Midbrain (tissue), 1 donor: ENCODE data around the gene TMEM140.
"Not testable (repeated sequence)": the region's sequence is repeated elsewhere in the genome, so short reads cannot be mapped to it uniquely, and the experiment has no call there.

Experiments
- DNase-seq: peaks from one replicate; lab custom pipeline; 2025; lab: John Stamatoyannopoulos, UW

TMEM140 gene

DNA sequence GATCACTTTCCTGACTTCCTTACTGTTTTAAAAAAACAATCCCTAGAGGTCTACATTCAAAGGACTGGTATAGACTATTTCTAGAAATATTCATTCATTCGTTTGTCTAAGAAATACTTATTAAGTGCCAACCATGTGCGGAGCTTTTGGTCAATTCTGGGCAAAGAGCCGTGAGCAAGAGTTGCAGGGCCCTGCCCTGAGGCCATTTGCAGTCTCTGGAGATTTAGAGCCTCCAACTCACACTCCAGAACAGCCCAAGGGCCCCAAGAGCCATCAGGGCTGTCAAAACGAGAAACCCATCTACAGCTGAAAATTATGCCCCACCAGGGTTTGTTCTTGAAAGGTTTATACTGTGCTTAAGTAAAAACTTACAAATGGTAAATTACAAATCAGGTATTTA is 47.3 kb downstream of the TMEM140 start:
- no peak for DNase-seq

DNA sequence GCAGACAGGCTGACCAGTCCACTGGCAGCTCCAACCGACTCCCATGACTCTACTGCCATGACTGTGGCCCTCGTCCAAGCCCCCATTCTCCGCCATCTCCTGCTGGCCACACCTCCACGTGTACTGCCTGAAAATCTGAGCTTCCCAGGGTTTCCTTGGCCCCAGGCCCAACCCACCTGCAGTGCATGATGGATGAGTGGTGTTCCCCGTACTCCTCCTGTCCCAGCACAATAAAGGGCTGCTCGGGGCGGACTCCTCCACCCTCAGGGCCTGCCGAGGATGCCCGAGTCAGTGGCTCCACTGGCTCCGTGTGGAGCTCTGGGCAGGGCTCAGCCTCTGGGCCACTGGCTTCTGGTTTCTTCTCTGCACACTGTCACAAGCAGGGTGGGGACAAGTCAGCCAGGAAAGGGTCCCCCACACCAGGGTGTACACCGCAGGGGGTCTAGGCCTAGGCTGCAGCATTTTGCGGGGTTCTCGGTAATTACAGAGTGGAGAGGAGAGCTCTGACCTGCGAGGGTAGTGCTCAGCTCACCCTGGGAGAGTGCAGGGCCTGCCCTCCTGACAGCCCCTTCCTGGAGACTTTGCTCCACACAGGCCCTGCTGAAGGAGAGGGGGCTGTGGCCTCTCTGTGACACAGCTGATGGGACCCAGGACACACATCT is 48.2 kb downstream of the TMEM140 start:
- no peak for DNase-seq

DNA sequence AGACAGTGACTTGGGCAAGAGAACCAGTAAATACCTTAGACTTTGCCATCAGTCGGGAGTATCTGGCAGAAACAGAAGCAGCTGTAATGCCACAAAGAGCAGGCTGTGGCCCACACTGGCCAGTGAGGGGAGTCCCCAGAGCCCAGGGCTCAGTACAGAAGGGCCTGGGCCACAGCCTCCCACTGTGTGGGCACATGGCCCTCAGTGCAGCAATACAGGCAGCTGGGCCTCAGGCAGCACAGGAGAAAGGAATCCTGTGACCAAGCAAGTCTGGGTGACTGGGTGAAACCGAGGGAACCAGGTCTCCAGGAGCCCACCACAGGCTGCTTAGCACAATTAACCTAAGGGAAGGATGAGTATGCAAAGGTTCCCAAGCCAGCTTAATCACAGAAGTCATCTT is 49.5 kb downstream of the TMEM140 start:
- no peak for DNase-seq

DNA sequence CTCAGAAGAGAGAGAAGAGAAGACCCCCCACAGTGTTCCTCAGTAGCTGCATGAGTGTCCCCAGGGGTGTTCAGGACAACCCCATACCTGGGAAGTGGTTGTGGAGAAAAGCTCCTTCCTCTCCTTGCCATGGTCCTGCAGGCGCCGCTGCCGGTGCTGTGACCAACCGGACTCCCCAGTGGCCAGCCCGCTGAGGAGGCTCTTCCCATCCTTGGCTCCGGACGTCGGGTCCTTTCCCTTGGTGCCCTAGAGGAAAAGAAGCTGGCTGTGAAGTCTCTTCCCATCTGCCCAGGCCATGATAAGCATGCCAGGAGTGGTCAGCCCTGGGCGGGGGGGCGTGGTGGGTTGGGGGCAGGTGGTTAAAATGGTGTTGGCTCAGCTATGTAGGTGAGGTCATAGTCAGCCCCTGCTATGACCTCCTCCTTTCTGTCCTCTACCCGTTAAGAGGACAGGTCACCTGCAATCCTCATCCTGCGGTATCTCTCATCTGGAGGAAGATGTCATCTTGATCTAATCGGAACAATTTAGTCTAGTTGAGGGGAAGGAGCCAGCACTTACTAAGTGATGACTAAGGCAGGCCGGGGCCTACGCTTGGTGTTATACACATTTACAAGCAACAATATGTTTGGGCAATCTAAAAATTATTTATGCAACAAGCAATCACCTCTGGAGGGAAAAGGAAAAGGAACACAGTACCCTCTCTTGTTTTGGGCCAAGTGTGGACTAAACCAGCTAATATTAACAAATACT is 50.2 kb downstream of the TMEM140 start:
- DNase-seq: no peak

GRCh38 chr7:135199439-135199838 is 51.6 kb downstream of the TMEM140 start:
- no peak for DNase-seq

DNA sequence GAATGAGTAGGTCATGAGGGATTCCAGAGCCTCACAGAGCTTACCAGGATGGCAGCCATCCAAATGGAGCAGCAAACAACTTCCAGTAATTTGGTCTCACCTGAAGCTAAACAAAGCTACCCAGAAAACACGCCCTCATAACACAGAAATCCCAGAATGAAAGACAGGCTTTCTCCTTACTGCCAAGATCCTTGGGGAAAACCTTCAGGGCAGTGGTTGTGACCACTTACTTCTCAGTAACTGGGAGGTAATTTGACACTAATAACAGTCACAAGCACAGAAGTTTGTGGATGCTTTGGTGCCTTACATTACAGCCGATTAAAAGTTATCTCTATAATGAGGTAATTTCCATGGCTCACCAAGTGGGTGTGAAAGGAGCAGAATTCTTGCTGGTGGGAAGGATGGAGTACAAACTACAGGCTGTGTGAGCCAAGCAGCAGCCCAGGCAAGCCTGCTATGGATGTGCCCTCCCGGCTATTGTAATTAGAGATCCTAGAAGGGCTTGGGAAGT is 53.0 kb downstream of the TMEM140 start:
- no peak for DNase-seq

DNA sequence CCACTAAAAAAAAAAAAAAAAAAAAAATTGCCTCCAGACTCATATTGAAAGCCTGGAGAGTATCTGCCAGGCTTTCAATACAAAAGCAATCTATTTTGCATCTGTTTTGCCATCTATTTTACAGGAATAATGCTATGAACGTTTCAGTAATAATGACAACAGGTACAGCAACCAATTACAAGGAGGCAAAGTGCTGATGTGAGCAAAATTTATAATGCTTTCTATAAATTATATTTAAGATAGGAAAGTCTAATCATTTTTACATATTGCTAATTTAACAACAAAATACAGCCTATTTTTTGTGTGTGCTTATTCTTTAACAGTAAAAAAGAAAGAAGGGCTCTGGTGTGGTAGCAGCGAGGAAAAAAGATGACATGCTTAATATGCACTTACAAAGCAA is 53.5 kb downstream of the TMEM140 start:
- DNase-seq: no peak

- no peak for DNase-seq
Measured at GRCh38 chr7:135204341-135204749, 56.5 kb downstream of the TMEM140 start.

DNA sequence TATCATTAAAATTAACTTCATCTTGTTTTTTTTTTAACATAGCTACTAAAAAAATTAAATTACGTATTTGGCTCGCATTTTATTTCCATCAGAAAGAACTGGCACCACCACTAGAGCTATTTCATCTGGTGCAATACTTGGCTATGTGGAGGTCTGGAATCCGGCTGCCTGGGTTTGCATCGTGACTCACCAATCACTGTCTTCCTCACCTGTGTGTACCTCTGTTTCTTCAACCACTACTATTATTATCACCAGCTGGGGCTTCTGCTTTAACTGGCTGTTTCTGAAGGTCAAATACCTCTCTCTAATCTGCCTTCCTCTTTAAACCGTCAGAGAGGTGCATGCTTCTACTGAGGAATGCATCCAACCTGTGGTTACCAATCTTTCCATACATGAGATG is 57.0 kb downstream of the TMEM140 start:
- no peak for DNase-seq

DNA sequence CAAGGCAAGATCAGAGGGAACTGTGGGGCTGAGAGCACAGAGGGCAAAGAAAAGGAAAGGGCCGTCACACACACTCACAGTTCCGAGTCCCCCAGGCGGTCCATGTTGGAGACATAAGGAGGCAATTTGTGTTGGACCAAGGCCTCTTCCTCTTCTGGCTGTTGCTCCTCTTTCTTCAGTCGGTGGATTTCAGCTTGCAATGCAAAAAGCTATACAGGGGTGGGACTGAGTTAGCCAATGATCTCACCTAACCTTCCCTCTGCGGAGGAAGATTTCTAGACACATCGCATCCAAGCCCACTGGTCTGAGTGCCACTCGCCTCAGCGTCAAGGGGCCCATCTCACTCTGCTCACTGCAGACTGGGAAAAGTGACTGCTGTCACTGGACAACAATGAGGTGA is 58.0 kb downstream of the TMEM140 start:
- no peak for DNase-seq

DNA sequence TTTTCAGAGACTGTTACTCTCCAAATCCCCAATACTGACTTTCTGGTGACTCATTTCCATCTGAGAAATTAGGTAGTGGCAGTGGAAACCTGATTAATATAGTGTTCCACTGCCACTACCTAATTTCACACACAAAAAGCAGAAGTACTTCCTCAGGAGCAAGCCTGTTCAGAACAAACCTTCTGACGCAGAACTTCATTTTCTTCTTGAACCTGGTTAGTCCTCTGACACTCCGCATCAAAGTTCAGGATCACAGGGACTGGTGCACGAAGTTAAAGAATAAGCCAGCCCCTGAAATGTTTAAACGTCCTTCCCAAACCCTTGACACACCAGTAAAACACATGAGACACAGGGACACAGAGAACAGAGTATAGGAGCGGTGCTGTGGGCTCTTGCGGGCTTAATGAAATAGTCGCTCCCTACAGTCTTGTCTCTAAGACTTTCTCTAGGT is 59.1 kb downstream of the TMEM140 start:
- no peak for DNase-seq

DNA sequence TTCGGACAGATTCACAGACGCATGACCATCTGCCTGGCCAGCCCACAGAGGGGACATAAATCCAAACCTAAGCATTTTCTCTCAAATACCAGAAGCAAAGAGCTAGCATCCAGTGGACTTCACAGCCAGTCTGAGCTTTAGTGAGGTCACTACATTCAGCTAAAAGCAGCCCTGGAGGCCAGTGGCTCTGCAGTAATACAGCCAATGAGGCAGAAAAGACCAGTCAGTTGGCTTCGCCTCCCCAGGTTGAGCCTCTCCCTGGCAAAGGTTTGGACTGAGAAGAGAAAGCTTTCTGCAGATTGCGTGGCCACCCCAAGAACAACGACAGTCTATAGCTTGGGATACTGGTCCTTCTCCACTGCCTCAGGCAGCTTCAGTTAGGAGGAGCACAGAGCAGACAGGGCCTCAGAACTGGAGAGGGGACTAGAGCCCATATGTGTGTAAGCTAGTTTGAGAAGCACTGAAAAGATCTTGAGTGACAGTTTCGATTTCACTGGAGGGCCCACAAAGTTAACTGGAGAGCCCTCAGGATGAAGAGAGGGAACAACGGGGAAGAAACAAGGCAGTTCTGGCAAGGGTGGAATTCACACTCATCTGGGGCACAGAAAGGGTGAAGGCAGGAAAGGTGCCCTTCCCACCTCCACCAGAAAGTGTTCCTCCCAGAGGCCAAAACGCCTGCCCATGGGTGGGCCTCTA is 59.7 kb downstream of the TMEM140 start:
- no peak for DNase-seq

- no peak for DNase-seq
Measured at GRCh38 chr7:135208102-135208793, 60.4 kb downstream of the TMEM140 start.

DNA sequence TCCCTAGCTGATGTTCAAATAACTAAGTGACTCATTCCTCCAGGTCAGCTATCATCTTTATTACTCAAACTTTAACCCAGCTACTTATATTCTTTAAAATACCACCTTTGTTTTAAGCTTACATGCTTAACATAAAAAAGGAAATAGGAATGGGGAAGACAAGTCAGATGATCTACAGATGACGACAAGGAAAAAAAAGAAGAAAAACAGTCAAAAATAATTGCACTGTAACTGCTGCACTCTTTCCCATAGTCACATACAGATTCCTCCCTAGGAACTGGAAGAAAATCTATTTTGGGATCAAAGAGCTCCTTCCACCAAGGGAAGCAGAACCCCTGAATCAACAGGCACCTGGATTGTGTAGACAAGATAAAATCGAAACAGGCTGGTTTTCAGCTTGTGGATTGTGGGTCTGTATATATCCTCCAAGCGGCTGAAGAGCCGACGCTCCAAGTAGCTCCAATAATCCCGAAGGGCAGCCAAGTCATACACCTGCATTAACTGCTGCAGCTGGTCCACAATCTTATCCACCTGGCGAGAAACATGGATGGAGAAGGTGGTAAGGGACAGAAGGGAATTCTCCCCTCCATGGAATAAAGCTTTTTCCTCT is 61.5 kb downstream of the TMEM140 start:
- DNase-seq: no peak

DNA sequence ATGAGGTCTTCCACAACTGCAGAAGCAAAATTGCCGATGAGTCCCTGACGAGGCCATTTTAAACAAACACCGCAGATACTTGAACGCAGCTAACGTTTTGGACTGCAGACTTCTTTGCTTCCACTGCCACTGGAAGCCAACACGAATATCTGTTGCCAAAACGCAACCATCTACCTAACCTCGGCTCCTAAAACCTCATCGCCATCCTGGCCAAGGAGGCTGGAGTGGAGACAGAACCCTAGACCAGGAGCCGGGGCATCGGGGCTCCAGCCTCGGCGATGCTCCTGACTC is 63.0 kb downstream of the TMEM140 start:
- DNase-seq: no peak

GRCh38 chr7:135211179-135211945 is 63.5 kb downstream of the TMEM140 start, which contains the start of gene WDR91:
WDR91 (minus strand) TSS chr7:135211526; CDS start chr7:135211502, 24 bp downstream.
- peak; percentile 96 for DNase-seq

DNA sequence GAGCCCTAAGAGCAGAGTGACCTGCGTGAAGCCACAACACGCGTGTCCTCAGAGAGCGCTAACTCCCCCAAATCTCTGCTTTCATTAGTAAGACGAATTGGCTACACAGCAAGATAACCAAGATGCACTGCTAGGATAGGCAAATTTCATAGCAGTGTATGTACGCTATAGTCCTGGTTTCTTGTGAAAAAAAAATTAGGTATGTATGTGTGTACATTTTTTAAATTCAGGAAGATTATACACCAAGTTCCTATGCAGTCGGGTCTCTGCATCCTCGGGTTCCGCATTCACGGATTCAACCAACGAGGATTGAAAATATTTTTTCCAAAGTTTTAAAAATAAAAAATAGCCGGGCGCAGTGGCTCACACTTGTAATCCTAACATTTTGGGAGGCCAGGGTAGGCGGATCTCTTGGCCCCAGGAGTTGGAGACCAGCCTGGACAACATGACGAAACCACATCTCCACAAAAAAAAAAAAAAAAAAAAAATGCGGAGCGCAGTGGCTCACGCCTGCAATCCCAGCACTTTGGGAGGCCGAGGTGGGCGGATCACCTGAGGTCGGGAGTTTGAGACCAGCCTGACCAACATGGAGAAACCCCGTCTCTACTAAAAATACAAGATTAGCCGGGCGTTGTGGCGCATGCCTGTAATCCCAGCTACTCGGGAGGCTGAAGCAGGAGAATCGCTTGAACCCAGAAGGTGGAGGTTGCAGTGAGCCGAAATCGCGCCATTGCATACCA is 64.2 kb downstream of the TMEM140 start:
- not testable (repeated sequence) for DNase-seq

- no peak for DNase-seq
Measured at GRCh38 chr7:135213831-135214230, 66.0 kb downstream of the TMEM140 start.

GRCh38 chr7:135215180-135215579 is 67.3 kb downstream of the TMEM140 start:
- no peak for DNase-seq

- no peak for DNase-seq
Measured at GRCh38 chr7:135215698-135216097, 67.8 kb downstream of the TMEM140 start.
